HG03354 (cell line): ENCODE results near the gene LRP1B.

Experiments used
- ATAC-seq: cut with Tn5 transposase; IDR thresholded peaks from one replicate; pipeline ENCODE4 v1.9.1; 2021; ENCODE audit warnings: mild to moderate bottlenecking; ENCODE audit not compliant: unreplicated experiment, poor library complexity, severe bottlenecking

LRP1B gene

GRCh38 chr2:140929849-140930248 is 1201.0 kb downstream of the LRP1B start:
- no peak for ATAC-seq

DNA sequence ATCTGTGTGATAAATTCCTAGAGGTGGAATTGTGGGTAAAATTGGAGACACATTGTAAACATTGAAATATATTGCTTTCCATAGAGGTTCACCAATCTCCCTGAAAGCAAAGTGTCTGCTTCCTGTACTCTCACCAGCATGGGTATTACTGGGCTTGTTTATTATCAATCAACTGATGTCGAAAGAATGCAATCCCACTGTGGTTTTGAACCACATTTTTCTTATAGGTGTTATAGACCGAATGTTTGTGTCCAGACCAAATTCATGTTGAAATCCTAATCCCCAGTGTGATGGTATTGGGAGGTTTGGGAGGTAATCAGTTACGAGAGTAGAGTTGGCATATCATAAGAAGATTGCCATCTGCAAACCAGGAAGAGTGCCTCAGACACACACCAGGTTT is 1212.4 kb downstream of the LRP1B start:
- no peak for ATAC-seq

- no peak for ATAC-seq
These were observed 1214.4 kb downstream of the LRP1B start for GRCh38 chr2:140916410-140916809.

- no peak for ATAC-seq
These were observed 1220.1 kb downstream of the LRP1B start for GRCh38 chr2:140910683-140911082.

- no peak for ATAC-seq
These were observed 1225.6 kb downstream of the LRP1B start for GRCh38 chr2:140905083-140905781.

GRCh38 chr2:140895378-140895777 is 1235.4 kb downstream of the LRP1B start:
- ATAC-seq: no peak

GRCh38 chr2:140893685-140894084 is 1237.1 kb downstream of the LRP1B start:
- no peak for ATAC-seq

GRCh38 chr2:140892911-140893637 is 1237.7 kb downstream of the LRP1B start:
- no peak for ATAC-seq

DNA sequence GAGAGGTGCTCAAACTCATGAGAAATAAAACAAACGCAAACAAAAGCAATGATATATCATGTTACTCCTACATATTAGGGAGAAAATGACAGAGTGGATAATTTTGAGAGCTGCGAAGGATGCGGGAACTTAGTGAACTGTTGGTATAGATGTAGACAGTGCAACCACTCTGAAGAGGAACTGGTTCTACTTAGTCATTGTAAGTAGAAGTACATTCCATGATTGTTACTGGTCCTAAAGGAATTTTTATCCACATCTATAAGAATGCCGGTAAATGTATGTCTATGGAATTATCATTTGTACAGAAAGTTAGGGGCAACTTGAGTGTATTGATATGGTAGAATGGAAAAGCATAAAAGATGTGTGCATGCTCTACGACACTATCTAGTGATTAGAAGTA is 1238.4 kb downstream of the LRP1B start:
- ATAC-seq: no peak

- ATAC-seq: peak; percentile 67
These were observed 1239.1 kb downstream of the LRP1B start for GRCh38 chr2:140891614-140892212.

GRCh38 chr2:140882671-140883620 is 1247.9 kb downstream of the LRP1B start:
- ATAC-seq: no peak

GRCh38 chr2:140880573-140880972 is 1250.2 kb downstream of the LRP1B start:
- no peak for ATAC-seq

DNA sequence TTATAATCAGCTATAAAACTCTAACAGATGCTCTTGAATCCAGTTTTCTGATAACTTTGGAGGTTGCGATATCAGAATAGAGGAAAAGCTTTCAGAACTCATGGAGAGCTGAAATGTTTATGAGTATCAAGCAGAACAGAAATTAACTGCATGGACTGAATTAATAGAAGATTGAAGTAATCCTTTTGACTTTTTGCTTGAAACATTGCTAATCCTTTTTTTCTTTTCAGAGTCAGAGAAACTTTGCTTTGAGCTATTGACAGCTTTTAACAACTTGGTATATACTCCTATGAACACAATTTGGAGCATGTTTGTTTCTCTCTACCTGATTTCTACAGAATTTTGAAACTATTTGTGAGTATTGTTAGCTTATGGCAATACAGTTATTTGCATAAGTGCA is 1254.8 kb downstream of the LRP1B start:
- ATAC-seq: no peak

GRCh38 chr2:140873915-140874531 is 1256.8 kb downstream of the LRP1B start:
- ATAC-seq: no peak

DNA sequence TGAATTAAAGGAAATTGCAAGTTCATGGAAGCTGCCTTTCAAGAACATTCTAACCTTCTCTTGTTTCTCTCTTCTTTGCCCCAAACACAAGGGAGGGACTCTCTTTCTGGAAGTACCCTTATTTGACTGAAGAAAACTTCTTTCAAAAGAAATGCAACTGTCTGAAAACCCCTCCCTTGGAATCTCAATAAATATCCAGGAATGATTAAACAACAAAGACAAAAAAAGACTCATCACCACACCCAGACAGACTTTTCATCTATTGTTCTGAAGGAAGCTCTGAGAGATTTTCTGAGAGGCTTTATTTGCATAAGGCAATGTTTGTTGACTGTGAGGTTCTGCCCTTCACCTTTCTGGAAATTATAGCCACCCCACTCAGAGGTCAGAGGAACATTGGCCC is 1260.9 kb downstream of the LRP1B start:
- no peak for ATAC-seq

- no peak for ATAC-seq
These were observed 1261.7 kb downstream of the LRP1B start for GRCh38 chr2:140869107-140869506.

DNA sequence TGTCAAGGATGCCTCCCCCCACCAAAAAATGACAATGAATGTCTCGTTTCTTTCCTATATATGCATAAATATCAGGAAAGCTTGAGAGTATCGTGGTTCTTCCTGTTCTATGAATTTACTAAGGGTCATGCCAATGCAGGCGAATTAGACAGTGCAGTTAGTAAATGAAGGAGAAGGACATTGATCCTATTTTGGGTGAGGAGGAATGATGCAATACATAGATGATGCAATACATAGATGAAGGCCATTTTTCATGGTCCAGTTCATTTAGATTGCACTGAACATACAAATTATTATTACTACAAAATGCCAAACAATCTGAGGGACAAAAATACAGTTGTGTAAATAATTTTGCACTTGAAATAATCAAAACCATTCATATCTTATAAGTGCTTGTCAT is 1265.0 kb downstream of the LRP1B start:
- no peak for ATAC-seq

GRCh38 chr2:140863713-140864112 is 1267.1 kb downstream of the LRP1B start:
- peak; percentile 79 for ATAC-seq

- ATAC-seq: no peak
These were observed 1268.6 kb downstream of the LRP1B start for GRCh38 chr2:140862181-140862580.

GRCh38 chr2:140861666-140862065 is 1269.2 kb downstream of the LRP1B start:
- ATAC-seq: no peak
